A549 (cell line): ENCODE data around the gene DEPDC5. TPM values are rescaled to one million over a fixed set of nuclear protein-coding genes. Genes with fewer than 3 reads are reported as not detected.
A peak's percentile ranks its signal among the peaks of the same experiment; 100 is the strongest.

Experiments used
- CBX2 ChIP-seq: fragments of 200-600 bp; sonication (generic); IDR thresholded peaks from 2 replicates; pipeline ENCODE4 v1.6.1; 2016; ENCODE audit warnings: low read depth, mild to moderate bottlenecking, borderline replicate concordance
- CBX8 ChIP-seq: fragments of 200-600 bp; sonication (generic); IDR thresholded peaks from 2 replicates; pipeline ENCODE4 v1.6.1; 2016
- EHMT2 ChIP-seq: fragments of 200-600 bp; sonication (generic); IDR thresholded peaks from 2 replicates; pipeline ENCODE4 v1.6.1; 2016; ENCODE audit warnings: antibody characterized with exemption, low read depth, mild to moderate bottlenecking, moderate library complexity
- EP300 ChIP-seq, 2 experiments: fragments of >200 bp; sonication (Bioruptor Twin); formaldehyde crosslinking; IDR thresholded peaks; 2 replicates in 1 of 2; 3 replicates in 1 of 2; pipeline ENCODE4 v1.6.1; 2016 to 2017
- FOSB ChIP-seq: fragments of 250-450 bp; sonication (Bioruptor Pico); IDR thresholded peaks from 2 replicates; pipeline ENCODE4 v1.5.0; 2020; ENCODE audit warnings: mild to moderate bottlenecking, moderate library complexity
- FOXS1 ChIP-seq: fragments of 250-450 bp; sonication (Bioruptor Pico); IDR thresholded peaks from 2 replicates; pipeline ENCODE4 v1.5.0; 2020; ENCODE audit warnings: mild to moderate bottlenecking, moderate library complexity
- HDAC2 ChIP-seq: fragments of 200-600 bp; sonication (generic); IDR thresholded peaks from 2 replicates; pipeline ENCODE4 v1.6.1; 2016
- HOXA7 ChIP-seq: fragments of 250-450 bp; sonication (Bioruptor Pico); IDR thresholded peaks from 2 replicates; pipeline ENCODE4 v1.5.0; 2020; ENCODE audit warnings: mild to moderate bottlenecking, moderate library complexity
- KDM5A ChIP-seq: fragments of 200-600 bp; sonication (generic); IDR thresholded peaks from 2 replicates; pipeline ENCODE4 v1.6.1; 2016; ENCODE audit warnings: antibody characterized with exemption, mild to moderate bottlenecking
- PHF8 ChIP-seq: fragments of 200-600 bp; sonication (generic); IDR thresholded peaks from 2 replicates; pipeline ENCODE4 v1.6.1; 2016; ENCODE audit warnings: low read depth, mild to moderate bottlenecking, antibody characterized with exemption, moderate library complexity, borderline replicate concordance
- RARB ChIP-seq: fragments of 250-450 bp; sonication (Bioruptor Pico); IDR thresholded peaks from 2 replicates; pipeline ENCODE4 v1.8.0; 2021; ENCODE audit warnings: mild to moderate bottlenecking, moderate library complexity
- RCOR1 ChIP-seq: fragments of 150-350 bp; IDR thresholded peaks from 2 replicates; pipeline ENCODE4 v1.6.1; 2014; ENCODE audit warnings: antibody characterized with exemption, low read length, low read depth
- RFX5 ChIP-seq: fragments of 450-650 bp; IDR thresholded peaks from 2 replicates; pipeline ENCODE4 v1.7.1; 2014; ENCODE audit warnings: antibody characterized with exemption, mild to moderate bottlenecking, moderate library complexity
- polyA plus RNA-seq, 4 experiments: library from polyadenylated mRNA; depleted of rRNA in 3 of 4; stranded (reverse); fragments of >200 nt; fragmentation: RNase III in 1 of 4; extraction: RNeasy Plus Mini Kit Qiagen cat#74134 plus additional on column Dnase treatment in 1 of 4; gene quantifications; 2 replicates in 3 of 4; 3 replicates in 1 of 4; pipeline ENCODE4 v1.2.3, GENCODE V29; 2011 to 2017
- TF ChIP-seq, protein P1 (sequence below): fragments of >200 bp; sonication (Bioruptor Twin); formaldehyde crosslinking; IDR thresholded peaks from 3 replicates; pipeline ENCODE4 v1.6.1; 2016
- TF ChIP-seq, protein P2 (sequence below): IDR thresholded peaks from 2 replicates; pipeline ENCODE4 v1.6.1; 2012
- TF ChIP-seq, protein P3 (sequence below): IDR thresholded peaks from 2 replicates; pipeline ENCODE4 v1.6.1; 2012; ENCODE audit warnings: low read depth, borderline replicate concordance
- TF ChIP-seq, protein P4 (sequence below): fragments of >200 bp; sonication (Bioruptor Twin); formaldehyde crosslinking; IDR thresholded peaks from 2 replicates; pipeline ENCODE4 v1.6.1; 2016
- TF ChIP-seq, protein P5 (sequence below): fragments of 250-450 bp; sonication (Bioruptor Pico); IDR thresholded peaks from 2 replicates; pipeline ENCODE4 v1.5.0; 2021; ENCODE audit warnings: mild to moderate bottlenecking, moderate library complexity, borderline replicate concordance
- TF ChIP-seq, protein P6 (sequence below): fragments of 200-600 bp; sonication (generic); IDR thresholded peaks from 2 replicates; pipeline ENCODE4 v1.6.1; 2016; ENCODE audit warnings: antibody characterized with exemption, mild to moderate bottlenecking, moderate library complexity
- TF ChIP-seq, protein P7 (sequence below): fragments of 450-650 bp; IDR thresholded peaks from 2 replicates; pipeline ENCODE4 v1.6.1; 2014; ENCODE audit warnings: antibody characterized with exemption

The DEPDC5 gene
- polyA plus RNA-seq, 2 of the 4 experiments (the other 2 are of a cell fraction): 4.4 to 10.1 TPM

DNA sequence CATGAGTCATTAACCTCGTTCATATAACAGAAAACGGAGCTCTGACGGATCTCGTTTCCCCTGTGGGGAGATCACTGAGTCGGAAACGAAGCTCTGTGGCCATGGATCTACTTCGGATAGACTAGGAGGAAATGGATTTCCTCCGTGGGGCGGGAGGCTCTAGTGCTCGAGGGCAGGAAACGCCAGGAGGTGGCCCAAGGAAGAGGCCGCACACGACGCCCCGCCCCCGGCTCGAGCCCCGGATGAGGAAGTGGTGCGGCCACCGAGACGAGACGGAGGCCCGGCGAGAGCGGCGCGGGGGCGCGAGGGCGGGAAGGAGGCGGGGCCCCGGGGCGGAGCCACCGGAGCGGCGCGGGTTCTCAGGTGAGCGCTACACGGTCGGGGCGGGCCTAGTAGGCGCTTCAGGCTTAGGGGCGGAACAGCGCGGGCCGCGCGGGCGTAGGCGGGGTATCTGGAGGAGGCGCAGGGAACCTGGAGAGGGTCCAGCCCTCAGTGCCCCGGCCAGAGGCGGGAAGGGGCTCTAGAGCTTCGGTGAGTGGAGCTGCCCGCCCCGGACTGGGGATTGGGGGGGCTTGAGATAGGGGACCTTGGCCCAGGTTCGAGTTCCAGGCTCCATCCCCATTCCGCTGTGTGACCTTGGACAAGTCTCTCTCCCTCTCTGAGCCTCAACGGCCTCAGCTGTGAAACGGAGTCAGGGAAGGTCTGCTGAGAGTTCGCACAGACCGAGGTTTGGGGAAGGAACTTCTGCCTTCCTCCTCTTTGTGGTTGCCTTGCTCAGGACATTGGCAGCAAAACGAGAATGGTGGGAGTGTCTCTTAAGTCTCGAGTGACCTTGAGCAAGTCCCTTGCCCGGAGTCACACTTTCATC, at the start of gene DEPDC5 (continued):
- TF ChIP-seq, protein P1, sequence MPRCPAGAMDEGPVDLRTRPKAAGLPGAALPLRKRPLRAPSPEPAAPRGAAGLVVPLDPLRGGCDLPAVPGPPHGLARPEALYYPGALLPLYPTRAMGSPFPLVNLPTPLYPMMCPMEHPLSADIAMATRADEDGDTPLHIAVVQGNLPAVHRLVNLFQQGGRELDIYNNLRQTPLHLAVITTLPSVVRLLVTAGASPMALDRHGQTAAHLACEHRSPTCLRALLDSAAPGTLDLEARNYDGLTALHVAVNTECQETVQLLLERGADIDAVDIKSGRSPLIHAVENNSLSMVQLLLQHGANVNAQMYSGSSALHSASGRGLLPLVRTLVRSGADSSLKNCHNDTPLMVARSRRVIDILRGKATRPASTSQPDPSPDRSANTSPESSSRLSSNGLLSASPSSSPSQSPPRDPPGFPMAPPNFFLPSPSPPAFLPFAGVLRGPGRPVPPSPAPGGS: peak; percentile 47; the same call in 2 of the 3 replicates
- TF ChIP-seq, protein P2, sequence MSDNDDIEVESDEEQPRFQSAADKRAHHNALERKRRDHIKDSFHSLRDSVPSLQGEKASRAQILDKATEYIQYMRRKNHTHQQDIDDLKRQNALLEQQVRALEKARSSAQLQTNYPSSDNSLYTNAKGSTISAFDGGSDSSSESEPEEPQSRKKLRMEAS: peak; percentile 68
- TF ChIP-seq EP300 (IDR thresholded peaks at IDR 0.05): no peak
- TF ChIP-seq RCOR1: no peak
- TF ChIP-seq, protein P3, sequence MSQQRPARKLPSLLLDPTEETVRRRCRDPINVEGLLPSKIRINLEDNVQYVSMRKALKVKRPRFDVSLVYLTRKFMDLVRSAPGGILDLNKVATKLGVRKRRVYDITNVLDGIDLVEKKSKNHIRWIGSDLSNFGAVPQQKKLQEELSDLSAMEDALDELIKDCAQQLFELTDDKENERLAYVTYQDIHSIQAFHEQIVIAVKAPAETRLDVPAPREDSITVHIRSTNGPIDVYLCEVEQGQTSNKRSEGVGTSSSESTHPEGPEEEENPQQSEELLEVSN: peak; percentile 49; the same call in 1 of the 2 replicates
- no peak for TF ChIP-seq EHMT2
- TF ChIP-seq, protein P4, sequence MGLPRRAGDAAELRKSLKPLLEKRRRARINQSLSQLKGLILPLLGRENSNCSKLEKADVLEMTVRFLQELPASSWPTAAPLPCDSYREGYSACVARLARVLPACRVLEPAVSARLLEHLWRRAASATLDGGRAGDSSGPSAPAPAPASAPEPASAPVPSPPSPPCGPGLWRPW: no peak
- TF ChIP-seq KDM5A: no peak
- TF ChIP-seq, protein P5, sequence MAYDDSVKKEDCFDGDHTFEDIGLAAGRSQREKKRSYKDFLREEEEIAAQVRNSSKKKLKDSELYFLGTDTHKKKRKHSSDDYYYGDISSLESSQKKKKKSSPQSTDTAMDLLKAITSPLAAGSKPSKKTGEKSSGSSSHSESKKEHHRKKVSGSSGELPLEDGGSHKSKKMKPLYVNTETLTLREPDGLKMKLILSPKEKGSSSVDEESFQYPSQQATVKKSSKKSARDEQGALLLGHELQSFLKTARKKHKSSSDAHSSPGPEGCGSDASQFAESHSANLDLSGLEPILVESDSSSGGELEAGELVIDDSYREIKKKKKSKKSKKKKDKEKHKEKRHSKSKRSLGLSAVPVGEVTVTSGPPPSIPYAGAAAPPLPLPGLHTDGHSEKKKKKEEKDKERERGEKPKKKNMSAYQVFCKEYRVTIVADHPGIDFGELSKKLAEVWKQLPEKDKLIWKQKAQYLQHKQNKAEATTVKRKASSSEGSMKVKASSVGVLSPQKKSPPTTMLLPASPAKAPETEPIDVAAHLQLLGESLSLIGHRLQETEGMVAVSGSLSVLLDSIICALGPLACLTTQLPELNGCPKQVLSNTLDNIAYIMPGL: no peak
- no peak for TF ChIP-seq CBX8
- TF ChIP-seq CBX2: no peak
- TF ChIP-seq RARB (CRISPR knock-in tag): no peak
- no peak for TF ChIP-seq FOXS1 (CRISPR knock-in tag)
- no peak for TF ChIP-seq RFX5
- TF ChIP-seq, protein P6, sequence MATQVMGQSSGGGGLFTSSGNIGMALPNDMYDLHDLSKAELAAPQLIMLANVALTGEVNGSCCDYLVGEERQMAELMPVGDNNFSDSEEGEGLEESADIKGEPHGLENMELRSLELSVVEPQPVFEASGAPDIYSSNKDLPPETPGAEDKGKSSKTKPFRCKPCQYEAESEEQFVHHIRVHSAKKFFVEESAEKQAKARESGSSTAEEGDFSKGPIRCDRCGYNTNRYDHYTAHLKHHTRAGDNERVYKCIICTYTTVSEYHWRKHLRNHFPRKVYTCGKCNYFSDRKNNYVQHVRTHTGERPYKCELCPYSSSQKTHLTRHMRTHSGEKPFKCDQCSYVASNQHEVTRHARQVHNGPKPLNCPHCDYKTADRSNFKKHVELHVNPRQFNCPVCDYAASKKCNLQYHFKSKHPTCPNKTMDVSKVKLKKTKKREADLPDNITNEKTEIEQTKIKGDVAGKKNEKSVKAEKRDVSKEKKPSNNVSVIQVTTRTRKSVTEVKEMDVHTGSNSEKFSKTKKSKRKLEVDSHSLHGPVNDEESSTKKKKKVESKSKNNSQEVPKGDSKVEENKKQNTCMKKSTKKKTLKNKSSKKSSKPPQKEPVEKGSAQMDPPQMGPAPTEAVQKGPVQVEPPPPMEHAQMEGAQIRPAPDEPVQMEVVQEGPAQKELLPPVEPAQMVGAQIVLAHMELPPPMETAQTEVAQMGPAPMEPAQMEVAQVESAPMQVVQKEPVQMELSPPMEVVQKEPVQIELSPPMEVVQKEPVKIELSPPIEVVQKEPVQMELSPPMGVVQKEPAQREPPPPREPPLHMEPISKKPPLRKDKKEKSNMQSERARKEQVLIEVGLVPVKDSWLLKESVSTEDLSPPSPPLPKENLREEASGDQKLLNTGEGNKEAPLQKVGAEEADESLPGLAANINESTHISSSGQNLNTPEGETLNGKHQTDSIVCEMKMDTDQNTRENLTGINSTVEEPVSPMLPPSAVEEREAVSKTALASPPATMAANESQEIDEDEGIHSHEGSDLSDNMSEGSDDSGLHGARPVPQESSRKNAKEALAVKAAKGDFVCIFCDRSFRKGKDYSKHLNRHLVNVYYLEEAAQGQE: peak; percentile 58
- TF ChIP-seq HDAC2: no peak
- TF ChIP-seq, protein P7, sequence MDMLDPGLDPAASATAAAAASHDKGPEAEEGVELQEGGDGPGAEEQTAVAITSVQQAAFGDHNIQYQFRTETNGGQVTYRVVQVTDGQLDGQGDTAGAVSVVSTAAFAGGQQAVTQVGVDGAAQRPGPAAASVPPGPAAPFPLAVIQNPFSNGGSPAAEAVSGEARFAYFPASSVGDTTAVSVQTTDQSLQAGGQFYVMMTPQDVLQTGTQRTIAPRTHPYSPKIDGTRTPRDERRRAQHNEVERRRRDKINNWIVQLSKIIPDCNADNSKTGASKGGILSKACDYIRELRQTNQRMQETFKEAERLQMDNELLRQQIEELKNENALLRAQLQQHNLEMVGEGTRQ: no peak
- TF ChIP-seq FOSB (CRISPR knock-in tag): no peak
- TF ChIP-seq HOXA7 (CRISPR knock-in tag): 0 out of 2 replicates have a peak, but pooled peaks have one; percentile 32
- TF ChIP-seq PHF8: peak; percentile 47; the same call in 1 of the 2 replicates
